GM15510 (cell line): ENCODE results near the gene BCKDHA.

Source experiments
- POLR2A ChIP-seq: IDR thresholded peaks from 3 replicates; pipeline ENCODE4 v1.6.1; 2011; ENCODE audit warnings: borderline replicate concordance; ENCODE audit not compliant: insufficient read length; ENCODE audit errors: extremely low read depth

BCKDHA gene

DNA sequence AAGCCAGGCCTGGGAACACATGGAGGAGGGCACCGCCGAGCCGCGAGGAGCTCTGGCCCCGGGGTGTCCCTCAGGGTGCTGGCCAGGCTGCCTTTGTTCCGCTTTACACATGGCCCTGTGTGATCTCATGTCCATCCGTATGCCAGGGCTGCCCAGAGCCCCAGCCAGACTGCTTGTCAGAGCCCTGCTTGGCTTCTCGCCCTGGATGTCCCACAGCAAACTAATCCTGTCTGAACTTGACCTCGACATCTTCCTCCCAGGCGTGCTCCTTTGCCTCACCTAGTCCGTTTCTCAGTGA lies 14.3 kb downstream of the BCKDHA start:
- no peak for TF ChIP-seq POLR2A

- TF ChIP-seq POLR2A, result no peak
These were observed 15.3 kb downstream of the BCKDHA start for GRCh38 chr19:41412953-41413352.

DNA sequence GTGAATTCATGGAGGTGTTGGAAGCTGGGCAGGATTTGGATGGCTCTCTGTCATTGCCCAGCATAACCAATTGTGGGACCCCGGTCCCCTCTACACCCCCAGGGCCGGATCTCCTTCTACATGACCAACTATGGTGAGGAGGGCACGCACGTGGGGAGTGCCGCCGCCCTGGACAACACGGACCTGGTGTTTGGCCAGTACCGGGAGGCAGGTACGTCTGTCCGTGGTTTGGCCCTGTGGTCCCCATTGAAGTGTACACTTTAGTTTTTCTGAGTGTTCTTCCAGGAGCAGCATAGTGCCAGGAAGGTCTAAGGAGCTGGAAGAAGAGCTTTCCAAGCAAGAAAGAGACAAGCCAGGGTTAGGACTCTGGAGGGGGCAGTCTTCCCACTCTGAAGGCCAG lies 16.3 kb downstream of the BCKDHA start:
- no peak for TF ChIP-seq POLR2A

GRCh38 chr19:41414461-41414860 lies 16.8 kb downstream of the BCKDHA start:
- no peak for TF ChIP-seq POLR2A

DNA sequence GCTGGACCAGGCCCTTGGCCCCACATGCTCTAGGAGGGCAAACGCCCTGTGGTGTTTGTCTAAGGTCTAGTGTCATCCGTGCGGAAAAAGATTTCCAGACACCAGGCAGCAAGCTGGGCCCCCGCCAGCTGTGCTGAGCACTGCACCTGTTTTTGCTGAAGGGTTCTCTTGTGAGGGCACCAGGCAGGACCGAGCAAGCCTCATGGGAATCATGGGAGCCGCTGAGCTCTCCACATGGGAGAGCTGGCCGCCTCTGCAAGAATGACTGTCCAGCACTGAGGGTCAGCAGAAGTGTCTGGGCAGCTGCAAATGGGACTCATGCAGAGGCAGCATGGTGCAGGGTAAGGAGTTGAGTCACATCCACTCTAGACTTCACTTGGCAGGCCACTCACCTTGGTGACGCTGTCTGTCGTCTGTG lies 17.5 kb downstream of the BCKDHA start:
- TF ChIP-seq POLR2A, result no peak

GRCh38 chr19:41416194-41416674 lies 18.6 kb downstream of the BCKDHA start:
- TF ChIP-seq POLR2A, result no peak

- TF ChIP-seq POLR2A, result no peak
These were observed 22.7 kb downstream of the BCKDHA start for GRCh38 chr19:41420101-41420880.

- TF ChIP-seq POLR2A, result no peak
These were observed 23.7 kb downstream of the BCKDHA start for GRCh38 chr19:41421314-41421713.

DNA sequence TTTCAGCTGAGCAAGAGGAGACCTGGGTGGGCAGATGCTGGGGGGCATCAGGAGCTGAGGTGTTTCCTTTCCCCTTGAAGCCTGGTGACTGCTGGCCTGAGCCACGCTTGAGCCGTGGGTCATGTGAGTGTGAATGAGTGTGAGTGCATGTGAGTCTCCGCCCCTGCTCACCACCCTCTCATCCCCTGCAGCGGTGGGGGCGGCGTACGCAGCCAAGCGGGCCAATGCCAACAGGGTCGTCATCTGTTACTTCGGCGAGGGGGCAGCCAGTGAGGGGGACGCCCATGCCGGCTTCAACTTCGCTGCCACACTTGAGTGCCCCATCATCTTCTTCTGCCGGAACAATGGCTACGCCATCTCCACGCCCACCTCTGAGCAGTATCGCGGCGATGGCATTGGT lies 24.4 kb downstream of the BCKDHA start:
- no peak for TF ChIP-seq POLR2A

DNA sequence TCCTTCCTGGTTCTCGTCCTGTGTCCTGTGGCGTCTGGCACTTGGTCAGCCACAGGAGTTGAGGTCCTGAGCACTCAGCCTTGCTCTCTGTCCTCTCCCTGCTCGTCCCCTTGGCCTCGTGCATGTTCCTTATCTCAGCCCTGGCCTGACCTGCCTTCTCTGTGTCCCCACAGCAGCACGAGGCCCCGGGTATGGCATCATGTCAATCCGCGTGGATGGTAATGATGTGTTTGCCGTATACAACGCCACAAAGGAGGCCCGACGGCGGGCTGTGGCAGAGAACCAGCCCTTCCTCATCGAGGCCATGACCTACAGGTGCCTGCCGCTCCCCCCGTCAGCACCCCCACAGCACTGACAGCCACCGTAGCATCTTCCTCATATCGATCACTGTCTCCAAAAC lies 24.8 kb downstream of the BCKDHA start:
- no peak for TF ChIP-seq POLR2A

DNA sequence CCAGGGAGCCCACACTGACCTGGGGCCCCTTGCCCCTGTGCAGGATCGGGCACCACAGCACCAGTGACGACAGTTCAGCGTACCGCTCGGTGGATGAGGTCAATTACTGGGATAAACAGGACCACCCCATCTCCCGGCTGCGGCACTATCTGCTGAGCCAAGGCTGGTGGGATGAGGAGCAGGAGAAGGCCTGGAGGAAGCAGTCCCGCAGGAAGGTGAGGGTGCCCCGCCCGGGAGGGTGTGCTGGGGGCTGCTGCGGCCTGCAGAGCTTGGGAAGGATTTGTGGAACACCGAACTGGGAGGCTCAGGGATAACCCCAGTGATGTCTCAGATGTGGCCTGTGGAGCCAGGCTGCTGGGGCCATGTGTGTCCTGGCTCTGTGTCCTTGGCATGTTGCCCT lies 25.3 kb downstream of the BCKDHA start:
- TF ChIP-seq POLR2A, result no peak

- no peak for TF ChIP-seq POLR2A
These were observed 26.9 kb downstream of the BCKDHA start for GRCh38 chr19:41424335-41425173.

DNA sequence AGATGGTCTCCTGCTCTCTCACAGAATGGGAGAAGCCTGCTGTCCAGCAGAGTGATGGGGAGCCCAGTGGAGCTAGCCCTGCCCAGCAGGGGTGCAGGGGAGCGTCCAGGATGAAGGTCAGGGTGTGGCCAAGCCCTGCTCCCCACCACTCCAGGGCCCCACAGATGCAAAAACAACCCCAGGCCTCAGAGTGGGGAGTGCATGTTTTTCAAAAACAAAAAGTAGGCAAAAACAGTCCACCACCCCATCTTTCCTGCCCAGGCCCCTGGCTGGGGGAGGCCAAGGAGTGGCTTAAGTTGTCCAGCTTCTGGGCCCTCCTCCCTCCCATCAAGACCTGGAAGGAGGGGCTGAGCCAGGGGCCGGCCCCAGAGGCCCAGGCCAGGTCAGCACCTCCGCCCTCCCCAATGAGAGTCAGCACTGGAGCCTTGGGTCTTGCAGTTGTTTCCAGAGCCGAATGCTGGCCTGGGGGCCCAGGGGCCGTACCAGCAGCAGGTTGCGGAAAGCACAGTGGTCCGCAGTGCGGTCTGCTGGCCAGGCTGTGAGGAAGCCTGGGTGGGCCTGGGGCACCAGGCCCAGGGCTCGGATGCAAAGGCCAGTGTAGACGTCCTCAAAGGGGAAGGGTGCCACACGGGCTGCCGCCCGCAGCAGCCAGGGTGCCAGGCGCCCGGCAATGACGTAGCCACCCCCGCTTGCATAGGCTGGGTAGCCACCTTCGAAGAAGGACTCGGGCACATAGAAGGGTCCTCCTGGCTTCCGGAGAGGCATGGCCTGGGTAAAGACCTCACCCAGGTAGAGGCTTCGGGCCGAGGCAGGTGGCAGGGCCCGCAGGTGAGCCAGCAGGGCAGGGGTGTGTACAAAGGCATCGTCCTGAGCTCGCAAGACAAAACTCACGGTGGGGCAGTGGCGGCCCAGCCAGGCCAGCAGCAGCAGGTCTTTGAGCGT lies 27.8 kb downstream of the BCKDHA start:
- no peak for TF ChIP-seq POLR2A

DNA sequence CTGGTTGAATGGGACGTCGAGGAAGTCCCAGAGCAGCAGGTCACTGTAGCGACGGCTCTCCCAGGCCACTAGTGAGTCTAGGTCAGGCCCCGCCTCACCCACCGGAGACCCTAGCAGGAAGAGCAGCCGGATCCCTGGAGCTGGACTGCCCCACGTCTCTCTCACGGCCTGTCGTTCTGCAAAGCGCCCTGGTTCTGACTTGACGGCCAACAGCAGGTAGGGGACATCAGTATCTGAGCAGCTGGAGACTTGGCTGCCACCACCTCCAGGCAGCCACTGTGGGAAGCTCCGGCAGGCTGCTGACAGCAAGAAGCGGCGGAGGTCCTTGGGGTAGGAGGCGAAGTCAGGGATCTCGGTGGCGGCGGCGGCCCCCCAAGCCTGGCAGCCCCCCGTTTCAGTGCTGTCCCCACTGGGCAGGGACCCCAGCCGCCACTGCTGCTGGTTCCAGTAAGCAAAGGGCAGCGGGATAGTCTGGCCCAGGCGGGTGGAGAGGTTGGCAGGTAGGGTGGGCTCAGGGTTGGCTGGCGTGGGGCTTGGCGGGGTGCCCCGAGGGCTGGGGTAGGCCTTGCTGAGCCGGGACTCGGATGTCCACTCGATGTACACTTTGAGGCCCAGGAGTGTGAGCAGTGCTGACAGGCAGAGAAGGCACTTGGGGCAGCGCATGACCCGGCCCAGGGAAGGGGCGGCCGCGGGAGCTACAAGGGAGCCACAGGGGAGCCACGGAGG lies 28.7 kb downstream of the BCKDHA start:
- TF ChIP-seq POLR2A, result no peak
